K562 treated with DMSO at 1 percent for 12 hours (cell line): Measurements from ENCODE around the gene MTFR2. TPM values are rescaled to one million over a fixed set of nuclear protein-coding genes. Genes with fewer than 3 reads are reported as not detected.

Source experiments
- total RNA-seq: library from RNA; unstranded; fragments of 300-600 nt; gene quantifications from 2 replicates; pipeline ENCODE4 v1.2.3, GENCODE V29; 2022; ENCODE audit not compliant: insufficient read depth

MTFR2 gene
- total RNA-seq, result 16.5 and 31.3 TPM in 2 replicates

GRCh38 chr6:136249811-136250685 lies at the start of gene MTFR2:
Gene MTFR2 (minus strand): TSS chr6:136250311. CDS start chr6:136249099, 1,212 bp downstream.

GRCh38 chr6:136289579-136290409 lies 39.7 kb upstream of the MTFR2 start, which contains the start of gene BCLAF1:
Gene BCLAF1 (minus strand): TSS chr6:136289846. CDS start chr6:136279866, 9,980 bp downstream.

Other genes with a start within 250 kb of the MTFR2 start
- 15.7 and 51.8 TPM in 2 replicates for gene BCLAF1, start 39.5 kb upstream of the MTFR2 start, total RNA-seq